Stimulated activated naive CD8-positive, alpha-beta T cell treated with anti-CD3 and anti-CD28 coated beads, Interleukin-15, Interleukin-2, amounts not matched to agents 100 ng/mL and 50 ng/mL, for 24 hours (primary cell): ENCODE results near the gene COL2A1.

Source experiments
- H3K27ac Mint-ChIP-seq: one replicate; pipeline ENCODE4 v1.8.0; 2021; ENCODE audit warnings: mild to moderate bottlenecking, mixed read lengths
- H3K27me3 Mint-ChIP-seq: one replicate; pipeline ENCODE4 v1.8.0; 2021; ENCODE audit warnings: mixed read lengths
- H3K36me3 Mint-ChIP-seq: one replicate; pipeline ENCODE4 v1.8.0; 2021; ENCODE audit warnings: low read depth, mixed read lengths
- H3K4me1 Mint-ChIP-seq: one replicate; pipeline ENCODE4 v1.8.0; 2021; ENCODE audit warnings: low read depth, mixed read lengths
- H3K4me3 Mint-ChIP-seq: one replicate; pipeline ENCODE4 v1.8.0; 2021; ENCODE audit warnings: mild to moderate bottlenecking, mixed read lengths
- H3K9me3 Mint-ChIP-seq: one replicate; pipeline ENCODE4 v1.8.0; 2021; ENCODE audit warnings: mixed read lengths

COL2A1 gene

DNA sequence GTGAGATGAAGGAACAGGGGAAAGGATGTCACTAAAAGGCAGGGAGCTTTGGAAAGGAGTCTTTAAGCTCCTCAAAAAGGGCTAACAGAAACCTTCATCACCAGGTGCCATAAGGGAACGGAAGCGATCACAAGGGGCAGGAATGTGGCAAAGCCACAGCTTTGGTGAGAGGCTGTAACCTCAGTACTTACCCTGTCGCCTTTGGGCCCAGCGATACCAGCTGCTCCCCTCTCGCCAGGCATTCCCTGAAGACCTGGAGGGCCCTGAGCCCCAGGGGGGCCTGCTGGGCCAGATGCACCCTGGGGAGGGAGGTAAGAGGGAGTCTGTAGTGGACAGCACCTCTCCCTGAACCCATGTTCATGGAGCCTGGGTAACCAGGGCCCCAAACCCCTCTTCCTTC is 22.0 kb downstream of the COL2A1 start:
- Mint-ChIP-seq H3K4me3 (no peak overlapping the region), H3K36me3 (no peaks in the 10 kb centered on the region), H3K27me3 (no peaks in the 10 kb centered on the region), H3K27ac (no peak overlapping the region), H3K4me1 (no peaks in the 10 kb centered on the region), H3K9me3 (no peaks in the 10 kb centered on the region)

DNA sequence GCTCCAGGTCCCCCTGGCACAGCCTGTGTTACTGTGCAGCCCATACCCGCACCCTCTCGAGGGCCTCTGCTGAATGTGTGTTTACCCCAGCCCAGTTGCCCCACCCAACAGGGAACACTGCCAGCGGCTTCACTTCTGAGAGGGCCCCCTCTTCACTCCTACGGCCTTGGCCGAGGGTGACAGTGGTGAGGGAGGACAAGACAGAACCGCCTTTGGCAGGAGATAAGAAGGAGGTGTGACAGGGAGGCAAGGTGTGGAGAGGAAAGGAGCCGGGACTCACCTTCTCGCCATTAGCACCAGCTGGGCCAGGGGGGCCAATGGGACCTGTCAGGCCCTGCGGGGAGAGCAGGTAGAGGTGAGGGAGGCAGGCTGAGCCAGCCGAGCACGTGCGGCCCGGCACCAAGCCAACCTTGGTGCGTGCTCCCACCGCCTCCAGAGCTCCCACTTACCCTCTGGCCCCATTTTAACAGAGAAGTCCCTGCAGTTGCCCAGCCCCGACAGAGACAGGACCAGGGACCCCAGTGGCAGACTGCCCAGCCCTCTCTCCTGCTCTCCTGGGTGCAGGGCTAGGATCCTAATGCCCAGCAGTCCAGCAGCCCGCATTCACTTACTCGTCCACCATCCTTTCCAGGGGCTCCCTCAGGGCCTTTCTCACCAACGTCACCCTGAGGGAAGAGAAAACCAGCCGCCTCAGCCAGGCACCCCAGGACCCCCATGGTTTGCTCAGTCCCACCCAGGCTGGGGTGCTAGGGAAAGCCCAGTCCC is 22.6 kb downstream of the COL2A1 start:
- no peaks in the 10 kb centered on the region for H3K4me1 Mint-ChIP-seq
- no peaks in the 10 kb centered on the region for H3K36me3 Mint-ChIP-seq
- no peak overlapping the region for H3K27ac Mint-ChIP-seq
- H3K9me3 Mint-ChIP-seq: no peaks in the 10 kb centered on the region
- no peak overlapping the region for H3K4me3 Mint-ChIP-seq
- no peaks in the 10 kb centered on the region for H3K27me3 Mint-ChIP-seq

DNA sequence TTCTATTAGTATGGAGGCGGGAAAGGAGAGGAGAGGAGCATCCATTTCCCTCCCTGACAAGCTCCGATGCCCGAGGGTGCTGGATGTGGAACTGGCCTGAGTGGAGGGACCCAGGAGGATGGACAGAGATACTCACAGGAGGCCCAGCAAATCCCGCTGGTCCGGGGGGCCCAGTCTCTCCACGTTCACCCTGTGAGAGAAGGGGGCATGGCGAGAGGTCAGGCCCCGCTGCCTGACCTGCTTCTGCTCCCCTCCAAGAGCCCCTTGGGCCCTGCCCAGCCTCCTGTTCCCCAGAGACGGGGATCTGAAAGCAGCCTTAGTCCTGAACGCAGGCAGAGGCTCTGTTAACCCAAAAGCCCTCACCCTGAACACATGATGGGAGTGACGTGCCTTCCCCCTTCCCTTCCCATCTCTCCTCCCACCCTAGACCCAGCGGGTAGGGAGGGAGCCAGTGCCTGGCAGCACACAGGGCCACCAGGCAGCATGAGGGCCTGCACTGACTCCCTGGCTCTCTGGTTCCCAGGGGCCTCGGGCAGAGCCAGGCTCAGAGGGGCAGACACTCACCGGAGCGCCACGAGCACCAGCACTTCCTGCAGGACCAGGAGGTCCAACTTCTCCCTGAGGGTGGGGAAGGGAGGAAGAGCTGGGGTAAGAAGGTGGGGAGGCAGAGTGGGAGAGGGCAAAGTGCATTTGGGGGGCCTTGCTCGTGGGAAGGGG is 23.3 kb downstream of the COL2A1 start:
- Mint-ChIP-seq H3K36me3 (no peaks in the 10 kb centered on the region), H3K4me3 (no peak overlapping the region), H3K9me3 (no peaks in the 10 kb centered on the region), H3K27me3 (no peaks in the 10 kb centered on the region), H3K27ac (no peak overlapping the region), H3K4me1 (no peaks in the 10 kb centered on the region)

DNA sequence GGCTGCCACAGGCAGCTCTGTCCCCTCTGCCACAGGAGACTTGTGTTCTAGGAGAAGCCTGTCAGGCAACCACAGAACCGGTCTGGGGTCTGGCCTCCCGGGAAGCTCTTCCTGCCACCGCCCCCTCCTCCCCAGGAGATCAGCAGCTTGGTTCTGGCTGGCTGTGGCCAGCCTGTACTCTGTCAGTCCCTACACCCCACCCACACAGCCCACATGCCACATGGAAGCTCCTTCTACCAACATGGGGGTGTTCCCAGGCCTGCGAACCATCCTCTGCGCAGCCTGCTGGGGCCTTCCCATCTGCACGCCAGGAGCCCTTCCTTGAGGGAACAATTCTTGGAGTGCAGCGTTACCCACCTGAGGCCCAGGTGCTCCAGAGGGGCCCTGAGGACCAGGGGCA is 24.1 kb downstream of the COL2A1 start:
- no peaks in the 10 kb centered on the region for H3K36me3 Mint-ChIP-seq

DNA sequence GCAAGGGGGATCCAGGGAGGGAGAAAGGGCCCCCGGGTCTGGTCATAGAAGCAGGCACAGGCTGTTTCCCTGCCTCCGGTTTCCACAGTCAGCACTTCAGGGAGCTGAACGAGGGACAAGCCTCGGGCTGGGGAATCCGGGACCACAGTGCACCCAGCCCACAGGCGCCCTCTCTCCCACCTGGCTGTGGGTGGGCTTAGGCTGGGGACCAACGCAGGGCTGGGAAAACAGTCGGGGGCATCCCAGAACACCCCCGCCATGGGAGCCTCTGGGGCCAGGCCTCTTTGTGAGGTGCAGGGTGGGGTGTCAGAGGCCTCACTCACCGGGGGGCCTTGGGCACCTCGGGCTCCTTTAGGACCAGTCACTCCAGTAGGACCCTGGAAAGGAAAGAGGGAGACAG is 24.6 kb downstream of the COL2A1 start:
- Mint-ChIP-seq H3K4me1 (no peaks in the 10 kb centered on the region), H3K4me3 (no peak overlapping the region), H3K27me3 (no peaks in the 10 kb centered on the region), H3K27ac (no peak overlapping the region), H3K9me3 (no peaks in the 10 kb centered on the region), H3K36me3 (no peaks in the 10 kb centered on the region)

More for the DNA sequence above, 24.1 kb downstream of the COL2A1 start:
- no peaks in the 10 kb centered on the region for H3K27me3 Mint-ChIP-seq
- no peaks in the 10 kb centered on the region for H3K4me1 Mint-ChIP-seq
- no peak overlapping the region for H3K27ac Mint-ChIP-seq
- no peak overlapping the region for H3K4me3 Mint-ChIP-seq
- H3K9me3 Mint-ChIP-seq: no peaks in the 10 kb centered on the region

DNA sequence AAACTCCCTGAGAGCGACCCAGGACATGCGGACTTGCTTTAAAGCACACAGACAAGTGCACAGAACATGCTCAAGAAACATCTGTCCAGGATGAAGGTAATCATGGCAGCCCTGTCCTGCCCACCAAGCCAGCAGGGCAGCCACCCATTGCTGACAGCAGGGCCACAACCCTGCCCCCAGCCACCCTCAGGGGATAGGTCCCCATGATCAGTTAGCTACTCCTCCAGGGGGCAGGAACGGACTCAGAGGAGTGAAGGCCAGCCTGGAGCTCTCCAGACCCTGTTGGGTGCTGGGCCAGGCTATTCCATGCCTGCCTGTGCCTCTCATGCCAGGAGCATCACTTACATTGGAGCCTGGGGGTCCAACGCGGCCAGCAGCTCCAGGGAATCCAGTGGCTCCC is 25.1 kb downstream of the COL2A1 start:
- H3K36me3 Mint-ChIP-seq: no peaks in the 10 kb centered on the region
- no peaks in the 10 kb centered on the region for H3K9me3 Mint-ChIP-seq
- H3K27me3 Mint-ChIP-seq: no peaks in the 10 kb centered on the region
- no peak overlapping the region for H3K4me3 Mint-ChIP-seq
- H3K27ac Mint-ChIP-seq: no peak overlapping the region
- H3K4me1 Mint-ChIP-seq: no peaks in the 10 kb centered on the region

DNA sequence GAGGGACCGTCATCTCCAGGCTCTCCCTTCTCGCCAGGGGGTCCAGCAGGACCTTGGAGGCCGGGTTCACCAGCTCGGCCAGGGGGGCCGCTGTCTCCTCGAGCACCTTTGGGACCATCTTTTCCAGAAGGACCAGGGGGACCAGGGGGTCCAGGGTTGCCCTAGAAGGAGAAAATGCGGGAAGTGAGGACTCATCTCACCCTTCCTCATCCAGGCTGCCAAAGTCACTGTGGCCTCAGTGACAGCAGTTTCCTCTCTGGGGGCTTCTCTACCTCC is 25.7 kb downstream of the COL2A1 start:
- H3K27ac Mint-ChIP-seq: no peak overlapping the region
- no peaks in the 10 kb centered on the region for H3K9me3 Mint-ChIP-seq
- no peaks in the 10 kb centered on the region for H3K4me1 Mint-ChIP-seq
- no peaks in the 10 kb centered on the region for H3K27me3 Mint-ChIP-seq
- H3K36me3 Mint-ChIP-seq: no peaks in the 10 kb centered on the region
- no peak overlapping the region for H3K4me3 Mint-ChIP-seq

DNA sequence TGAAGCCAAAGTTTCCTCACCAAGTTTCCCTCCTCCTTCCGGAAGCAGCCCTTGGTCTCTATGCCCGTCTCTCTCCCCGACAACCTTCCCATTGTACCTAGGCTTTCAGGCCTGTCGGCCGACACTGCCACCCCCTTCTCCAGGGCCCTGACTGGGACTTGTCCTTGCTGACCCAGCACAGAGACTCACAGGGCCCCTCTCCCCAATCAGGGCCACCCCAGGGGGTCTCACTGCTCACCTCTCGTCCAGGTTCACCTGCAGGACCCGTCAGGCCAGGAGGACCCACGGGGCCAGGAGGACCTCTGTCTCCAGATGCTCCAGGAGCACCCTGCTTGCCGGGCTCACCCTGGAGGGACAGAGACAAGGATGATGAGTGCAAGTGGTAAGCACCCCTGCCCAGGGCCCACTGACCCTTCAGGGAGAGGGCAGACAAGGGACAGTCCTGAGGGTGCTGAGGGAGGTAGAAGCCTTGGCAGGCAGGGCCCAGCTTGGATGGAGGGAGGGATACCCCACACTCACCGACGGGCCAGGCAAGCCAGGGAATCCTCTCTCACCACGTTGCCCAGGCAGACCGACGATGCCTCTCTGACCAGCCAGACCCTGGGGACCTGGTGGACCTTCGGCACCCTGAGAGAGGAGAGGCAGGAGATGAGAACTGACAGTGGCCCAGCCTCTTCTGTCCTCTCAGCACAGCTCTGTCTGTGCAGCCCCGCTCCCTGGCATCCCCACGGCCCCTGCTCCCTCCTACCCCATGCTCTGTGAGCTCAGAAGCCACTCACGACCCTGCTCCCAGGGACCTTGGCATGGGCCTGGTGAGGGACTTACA is 26.3 kb downstream of the COL2A1 start:
- H3K4me1 Mint-ChIP-seq: no peaks in the 10 kb centered on the region
- H3K27ac Mint-ChIP-seq: no peak overlapping the region
- no peak overlapping the region for H3K4me3 Mint-ChIP-seq
- H3K9me3 Mint-ChIP-seq: no peaks in the 10 kb centered on the region
- no peaks in the 10 kb centered on the region for H3K27me3 Mint-ChIP-seq
- no peaks in the 10 kb centered on the region for H3K36me3 Mint-ChIP-seq

DNA sequence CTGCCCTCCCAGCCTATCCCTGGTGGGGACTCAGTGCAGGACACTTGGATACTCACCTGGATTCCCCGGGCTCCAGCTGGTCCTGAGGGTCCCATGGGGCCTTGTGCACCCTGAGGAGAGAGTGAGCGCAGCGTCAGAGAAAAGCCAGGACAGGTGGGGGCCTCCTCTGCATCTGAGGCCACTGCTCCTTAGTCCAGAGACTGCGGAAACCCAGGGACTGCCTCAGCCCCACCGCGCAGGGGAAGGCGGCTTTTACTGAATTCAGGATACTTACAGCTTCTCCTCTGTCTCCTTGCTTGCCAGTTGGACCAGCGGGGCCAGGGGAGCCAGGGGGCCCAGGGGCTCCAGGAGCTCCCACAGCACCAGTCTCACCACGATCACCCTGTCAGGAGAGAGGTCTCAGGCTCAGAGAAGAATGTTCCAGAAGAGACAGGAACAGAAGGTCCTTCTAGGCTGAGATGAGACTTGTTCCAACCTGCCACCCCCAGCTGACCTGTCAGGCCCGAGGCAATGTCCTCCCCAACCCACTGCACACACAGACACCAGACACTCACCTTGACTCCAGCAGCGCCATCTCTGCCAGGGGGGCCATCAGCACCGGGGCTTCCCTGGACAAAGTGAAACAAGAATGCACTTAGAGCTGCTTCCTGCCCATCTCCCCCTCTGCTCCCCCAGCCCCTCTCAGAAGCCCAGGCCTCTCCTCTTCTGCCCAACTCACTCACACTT is 27.1 kb downstream of the COL2A1 start:
- H3K4me3 Mint-ChIP-seq: no peak overlapping the region
- no peaks in the 10 kb centered on the region for H3K36me3 Mint-ChIP-seq
- H3K27ac Mint-ChIP-seq: no peak overlapping the region
- no peaks in the 10 kb centered on the region for H3K4me1 Mint-ChIP-seq
- H3K27me3 Mint-ChIP-seq: no peaks in the 10 kb centered on the region
- H3K9me3 Mint-ChIP-seq: no peaks in the 10 kb centered on the region

DNA sequence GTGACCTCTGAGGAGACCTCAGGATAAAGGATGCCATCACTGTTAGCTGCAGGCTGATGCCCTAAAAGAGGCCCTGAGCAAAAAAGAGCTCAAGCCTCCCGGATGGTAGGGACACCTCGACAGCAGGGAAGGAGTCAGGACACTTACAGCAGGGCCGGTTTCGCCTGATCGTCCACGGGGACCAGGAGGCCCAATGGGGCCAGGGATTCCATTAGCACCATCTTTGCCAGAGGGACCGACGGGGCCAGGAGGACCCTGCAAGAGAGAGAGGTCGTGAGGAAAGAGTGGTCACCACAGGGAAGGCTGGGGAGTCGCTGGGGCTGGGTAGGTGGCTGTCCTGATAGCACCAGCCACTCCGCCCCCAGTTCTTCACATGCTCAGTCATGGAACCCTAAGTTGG is 28.5 kb downstream of the COL2A1 start:
- Mint-ChIP-seq H3K36me3 (no peaks in the 10 kb centered on the region), H3K4me1 (no peaks in the 10 kb centered on the region), H3K27ac (no peak overlapping the region), H3K4me3 (no peak overlapping the region), H3K9me3 (no peaks in the 10 kb centered on the region), H3K27me3 (no peaks in the 10 kb centered on the region)

DNA sequence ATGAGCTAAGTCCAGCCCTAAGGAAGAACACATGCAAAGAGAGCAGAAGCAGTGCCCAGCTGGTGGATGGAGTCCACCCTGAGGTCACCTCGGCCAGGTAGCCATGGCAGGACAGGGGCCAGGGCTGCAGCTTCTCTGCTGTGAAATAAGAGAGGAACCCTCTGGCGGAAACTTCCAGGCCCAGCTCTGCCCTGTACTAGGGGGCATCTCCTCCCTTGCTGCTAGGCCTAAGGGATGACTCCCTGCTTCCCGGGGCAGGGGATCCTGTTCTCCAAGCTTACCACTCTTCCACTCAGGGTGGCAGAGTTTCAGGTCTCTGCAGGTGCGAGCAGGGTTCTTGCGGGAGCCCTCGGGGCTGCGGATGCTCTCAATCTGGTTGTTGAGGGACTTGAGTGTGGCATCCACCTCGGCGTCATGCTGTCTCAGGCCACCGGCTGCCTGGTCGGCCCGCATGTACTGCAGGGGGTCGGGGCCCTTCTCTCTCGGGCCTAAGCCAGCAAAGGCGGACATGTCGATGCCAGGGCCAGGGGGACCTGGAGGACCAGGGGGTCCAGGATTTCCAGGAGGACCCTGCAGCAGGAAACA is 29.1 kb downstream of the COL2A1 start:
- Mint-ChIP-seq H3K27me3 (no peaks in the 10 kb centered on the region), H3K36me3 (no peaks in the 10 kb centered on the region), H3K9me3 (no peaks in the 10 kb centered on the region), H3K27ac (no peak overlapping the region), H3K4me3 (no peak overlapping the region), H3K4me1 (no peaks in the 10 kb centered on the region)

DNA sequence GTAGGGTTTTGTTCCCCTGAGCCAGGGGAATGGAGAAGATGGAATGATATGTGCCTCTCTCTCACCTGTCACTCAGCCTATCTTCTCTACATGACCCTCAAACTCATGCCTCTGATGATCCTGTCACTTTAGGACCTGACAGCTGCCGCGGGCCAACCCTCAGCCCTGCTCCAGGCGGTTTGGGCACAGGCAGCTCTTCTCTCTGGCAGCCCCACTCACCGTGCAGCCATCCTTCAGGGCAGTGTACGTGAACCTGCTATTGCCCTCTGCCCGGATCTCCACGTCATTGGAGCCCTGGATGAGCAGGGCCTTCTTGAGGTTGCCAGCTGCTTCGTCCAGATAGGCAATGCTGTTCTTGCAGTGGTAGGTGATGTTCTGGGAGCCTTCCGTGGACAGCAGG is 30.4 kb downstream of the COL2A1 start:
- Mint-ChIP-seq H3K4me1 (no peaks in the 10 kb centered on the region), H3K36me3 (peaks cover 10% of the 10 kb centered on the region), H3K9me3 (no peaks in the 10 kb centered on the region), H3K27me3 (no peaks in the 10 kb centered on the region), H3K4me3 (no peak overlapping the region), H3K27ac (no peak overlapping the region)

DNA sequence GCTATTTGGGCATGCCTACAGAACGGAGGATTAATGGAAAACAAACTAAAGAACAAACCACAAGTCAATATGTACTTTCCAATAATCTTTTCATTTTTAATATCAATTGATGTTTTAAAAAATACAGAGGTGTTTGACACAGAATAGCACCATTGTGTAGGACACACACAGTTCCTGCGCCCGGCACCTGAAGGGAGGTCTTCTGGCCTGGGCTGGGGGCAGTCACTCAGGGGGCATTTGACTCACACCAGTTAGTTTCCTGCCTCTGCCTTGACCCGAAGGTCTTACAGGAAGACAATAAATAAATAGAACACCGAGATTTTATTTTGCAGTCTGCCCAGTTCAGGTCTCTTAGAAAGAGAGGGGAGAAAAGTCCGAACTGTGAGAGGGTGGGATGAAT is 31.4 kb downstream of the COL2A1 start:
- no peaks in the 10 kb centered on the region for H3K27me3 Mint-ChIP-seq
- H3K9me3 Mint-ChIP-seq: no peaks in the 10 kb centered on the region
- no peak overlapping the region for H3K4me3 Mint-ChIP-seq
- H3K4me1 Mint-ChIP-seq: no peaks in the 10 kb centered on the region
- H3K27ac Mint-ChIP-seq: no peak overlapping the region
- H3K36me3 Mint-ChIP-seq: peaks cover 19% of the 10 kb centered on the region

DNA sequence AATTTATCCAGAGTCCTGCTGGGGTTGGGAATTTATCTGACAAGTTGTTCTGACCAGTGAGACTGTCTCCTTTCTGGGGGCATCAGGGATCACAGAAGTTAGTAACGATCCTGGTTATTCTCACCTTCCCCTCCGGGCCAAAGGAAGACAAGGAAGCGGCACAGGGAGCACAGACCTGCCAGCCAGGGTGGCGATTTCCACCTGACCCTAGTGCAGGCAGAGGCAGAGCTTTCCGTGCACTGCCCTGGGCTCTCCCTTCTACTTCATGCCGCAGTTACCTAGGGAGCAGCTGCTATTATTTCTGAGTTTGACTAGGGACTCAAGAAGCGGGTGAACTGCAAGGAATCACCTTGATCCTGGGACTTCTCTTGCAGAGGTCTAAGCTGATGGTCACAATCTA is 33.4 kb downstream of the COL2A1 start:
- no peak overlapping the region for H3K4me3 Mint-ChIP-seq
- no peaks in the 10 kb centered on the region for H3K4me1 Mint-ChIP-seq
- no peaks in the 10 kb centered on the region for H3K27me3 Mint-ChIP-seq
- H3K36me3 Mint-ChIP-seq: peaks cover 38% of the 10 kb centered on the region
- no peaks in the 10 kb centered on the region for H3K9me3 Mint-ChIP-seq
- no peak overlapping the region for H3K27ac Mint-ChIP-seq
